Sigmoid colon (tissue), 7 donors: ENCODE results near the gene ZDHHC22. TPM values are rescaled to one million over a fixed set of nuclear protein-coding genes. Genes with fewer than 3 reads are reported as not detected.

ENCODE experiments used
- DNase-seq: peaks from one replicate; pipeline ENCODE4 v3.0.0-alpha.2; 2019
- H3K27ac ChIP-seq, 4 donors: fragments of 200-600 bp; sonication (generic); one replicate each; pipeline ENCODE4 v1.5.1; 2016 to 2019; ENCODE audit warnings: mild to moderate bottlenecking in 1 of 4
- H3K27me3 ChIP-seq, 3 donors: fragments of 200-600 bp; sonication (generic); one replicate each; pipeline ENCODE4 v1.5.1; 2019; ENCODE audit warnings: mild to moderate bottlenecking in 1 of 3
- H3K36me3 ChIP-seq, 4 donors: fragments of 200-600 bp; sonication (generic); one replicate each; pipeline ENCODE4 v1.5.1; 2016 to 2019
- H3K4me1 ChIP-seq, 4 donors: fragments of 200-600 bp; sonication (generic); one replicate each; pipeline ENCODE4 v1.5.1; 2017 to 2019
- H3K4me3 ChIP-seq, 4 donors: fragments of 200-600 bp; sonication (generic); one replicate each; pipeline ENCODE4 v1.5.1; 2017 to 2019; ENCODE audit warnings: mild to moderate bottlenecking in 2 of 4, moderate library complexity in 1 of 4
- H3K9me3 ChIP-seq, 4 donors: fragments of 200-600 bp in 3 of 4; sonication (generic) in 3 of 4; one replicate each; pipeline versions ENCODE4 v1.5.1 to v1.6.1; 2013 to 2019
- CTCF ChIP-seq, 4 experiments: fragments of 450-650 bp in 3 of 4; fragments of 200-600 bp in 1 of 4; IDR thresholded peaks; one replicate each; pipeline ENCODE4 v1.5.1; 2016 to 2019; ENCODE audit warnings: antibody characterized with exemption in 4 of 4, mild to moderate bottlenecking in 3 of 4, moderate library complexity in 2 of 4
- EP300 ChIP-seq, 4 donors: sonication (generic); formaldehyde crosslinking; IDR thresholded peaks; one replicate each; pipeline ENCODE4 v1.6.1; 2017; ENCODE audit warnings: antibody characterized with exemption in 4 of 4
- POLR2A ChIP-seq, 2 donors: fragments of 450-650 bp; IDR thresholded peaks; one replicate each; pipeline ENCODE4 v1.6.1; 2016; ENCODE audit warnings: antibody characterized with exemption in 2 of 2, mild to moderate bottlenecking in 2 of 2, moderate library complexity in 2 of 2
- POLR2AphosphoS5 ChIP-seq, 4 donors: sonication (generic); formaldehyde crosslinking; IDR thresholded peaks; one replicate each; pipeline ENCODE4 v1.6.1; 2017; ENCODE audit warnings: antibody characterized with exemption in 4 of 4
- WGBS, 2 donors: extraction: QIAGEN DNeasy Blood & Tissue Kit; methylation state at CpG; one replicate each; pipeline ENCODE4 v1.1.7; 2013; 5-methylcytosine and 5-hydroxymethylcytosine counted together
- intact Hi-C: fragments of 100-400 bp; cut with DNase I; formaldehyde crosslinking; loops from one replicate; pipeline ENCODE4 v1.15.1; 2023
- polyA plus RNA-seq, 3 donors: library from polyadenylated mRNA; stranded (reverse); fragments of 200-250 nt; gene quantifications; one replicate each; pipeline ENCODE4 v1.2.3, GENCODE V29; 2013
- total RNA-seq, 4 donors: library from RNA; depleted of rRNA; stranded (reverse); fragments of >200 nt; gene quantifications; one replicate each; pipeline ENCODE4 v1.1.0, GENCODE V29; 2016
- donor health status: healthy with polysubstance abuse.
- donor health status: Bipolar disorder and iron deficiency.
- donor health status: healthy.

The ZDHHC22 gene
- total and polyA plus RNA-seq, 7 donors, result 0.49 to 1.9 (median 0.95) TPM; not detected in 2

DNA sequence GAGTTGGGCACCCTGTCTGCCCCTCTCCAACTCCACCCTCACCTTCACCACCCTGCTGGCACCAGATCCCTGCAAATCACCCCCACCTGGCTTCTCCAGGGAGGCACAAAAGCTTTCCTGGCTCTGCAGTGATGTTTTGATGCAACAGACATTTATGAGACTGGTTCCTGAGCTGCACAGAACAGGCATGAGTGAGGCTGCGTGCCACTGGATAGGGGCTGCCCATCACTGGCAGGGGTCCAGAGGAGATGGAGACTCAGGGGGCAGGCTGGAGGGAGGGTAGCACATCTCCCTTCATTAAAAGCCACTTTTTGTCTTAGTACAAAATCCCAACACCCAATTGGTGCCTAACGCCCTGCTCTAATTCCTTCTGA, 17.3 kb upstream of the ZDHHC22 start:
- Histone ChIP-seq H3K27ac (peak overlapping the region in 3 of 4 donors; percentile 45 to 61 (median 55)), H3K36me3 (no peaks in the 10 kb centered on the region), H3K9me3 (no peaks in the 10 kb centered on the region), H3K27me3 (peaks cover 0 to 5% (median 0%) of the 10 kb centered on the region in 3 donors), H3K4me3 (no peak overlapping the region), H3K4me1 (peaks cover 0 to 18% (median 16%) of the 10 kb centered on the region in 4 donors)
- intact Hi-C loops, result no loop called here
- TF ChIP-seq POLR2A (IDR thresholded peaks at IDR 0.05) (no peak), CTCF (IDR thresholded peaks at IDR 0.05) (no peak), POLR2AphosphoS5 (IDR thresholded peaks at IDR 0.05) (no peak), EP300 (IDR thresholded peaks at IDR 0.05) (no peak)
- 71 to 83% methylated on average over 2 of the region's 2 CpGs for WGBS, 2 donors
- DNase-seq, result no peak

DNA sequence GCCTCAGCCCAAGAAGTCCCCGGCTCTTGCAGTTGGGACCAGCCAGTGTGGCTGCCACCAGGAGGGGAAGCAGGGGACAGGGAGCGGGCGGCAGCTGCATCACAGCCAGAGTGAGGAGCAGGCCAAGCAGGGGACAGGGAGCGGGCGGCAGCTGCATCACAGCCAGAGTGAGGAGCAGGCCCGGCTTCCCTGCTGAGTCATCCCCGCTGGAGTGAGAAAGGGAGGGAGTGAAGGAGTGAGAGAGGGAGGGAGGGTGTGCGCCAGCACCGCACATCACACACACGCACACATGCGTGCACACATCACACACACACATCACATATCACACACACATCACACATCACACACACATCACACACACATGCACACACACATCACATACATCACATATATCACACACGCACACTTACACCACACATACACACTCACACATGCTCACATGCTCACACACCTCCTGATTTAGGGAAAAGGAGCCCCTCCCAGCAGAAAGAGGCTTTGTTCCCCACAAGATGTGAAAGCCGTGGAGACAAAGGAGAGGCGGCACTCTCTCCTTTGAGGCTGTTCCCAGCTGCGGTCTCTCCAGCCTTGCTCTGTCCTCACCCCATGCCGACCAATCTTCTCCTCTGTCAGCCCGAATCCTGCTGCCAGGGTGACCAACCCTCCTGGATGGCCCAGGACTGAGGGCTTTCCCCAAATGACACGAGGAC, 16.7 kb upstream of the ZDHHC22 start:
- 8 to 17% methylated on average over 18 of the region's 18 CpGs for WGBS, 2 donors
- intact Hi-C loops, result no loop called here

GRCh38 chr14:77157740-77158139, 16.1 kb upstream of the ZDHHC22 start:
- Histone ChIP-seq H3K36me3 (no peaks in the 10 kb centered on the region), H3K27me3 (peaks cover 0 to 5% (median 0%) of the 10 kb centered on the region in 3 donors), H3K27ac (peak overlapping the region in 2 of 4 donors; percentile 59 to 62), H3K4me1 (peaks cover 0 to 18% (median 16%) of the 10 kb centered on the region in 4 donors), H3K4me3 (no peak overlapping the region), H3K9me3 (no peaks in the 10 kb centered on the region)
- TF ChIP-seq CTCF (IDR thresholded peaks at IDR 0.05) (no peak), POLR2AphosphoS5 (IDR thresholded peaks at IDR 0.05) (no peak), POLR2A (IDR thresholded peaks at IDR 0.05) (no peak)
- 40 to 59% methylated on average over 11 of the region's 11 CpGs for WGBS, 2 donors
- DNase-seq, result no peak
- intact Hi-C loops, result no loop called here

More for the DNA sequence above, 16.7 kb upstream of the ZDHHC22 start:
- Histone ChIP-seq H3K4me1 (peaks cover 0 to 18% (median 16%) of the 10 kb centered on the region in 4 donors), H3K4me3 (peak overlapping the region in 2 of 4 donors; percentile 9 to 12), H3K27ac (peak overlapping the region in 3 of 4 donors; percentile 55 to 62 (median 61)), H3K36me3 (no peaks in the 10 kb centered on the region), H3K27me3 (peaks cover 0 to 5% (median 0%) of the 10 kb centered on the region in 3 donors), H3K9me3 (no peaks in the 10 kb centered on the region)
- TF ChIP-seq EP300 (IDR thresholded peaks at IDR 0.05) (no peak), POLR2A (IDR thresholded peaks at IDR 0.05) (no peak), CTCF (IDR thresholded peaks at IDR 0.05) (no peak), POLR2AphosphoS5 (IDR thresholded peaks at IDR 0.05) (peak in 2 of 4 donors; percentile 11 to 30)
- DNase-seq, result peak; percentile 76

GRCh38 chr14:77155083-77155482, 13.5 kb upstream of the ZDHHC22 start:
- TF ChIP-seq CTCF (IDR thresholded peaks at IDR 0.05), result no peak
- TF ChIP-seq POLR2AphosphoS5 (IDR thresholded peaks at IDR 0.05), result no peak
- TF ChIP-seq POLR2A (IDR thresholded peaks at IDR 0.05), result no peak
- no peak for TF ChIP-seq EP300 (IDR thresholded peaks at IDR 0.05)
- peaks cover 0 to 14% (median 0%) of the 10 kb centered on the region in 3 donors for H3K27me3 ChIP-seq
- intact Hi-C loops, result no loop called here

More at GRCh38 chr14:77155083-77155482, 13.5 kb upstream of the ZDHHC22 start:
- Histone ChIP-seq H3K27ac (no peak overlapping the region), H3K9me3 (no peaks in the 10 kb centered on the region), H3K36me3 (no peaks in the 10 kb centered on the region), H3K4me3 (no peak overlapping the region), H3K4me1 (peaks cover 0 to 18% (median 16%) of the 10 kb centered on the region in 4 donors)
- no peak for DNase-seq
- 74 to 83% methylated on average over 2 of the region's 2 CpGs for WGBS, 2 donors
